ENCODE measurements around the gene PACC1. TPM values are rescaled to one million over a fixed set of nuclear protein-coding genes. Genes with fewer than 3 reads are reported as not detected.

The PACC1 gene
- total RNA-seq, 5 donors from 2014 or later (not counting 1 experiment from before 2014, with no cell fraction given): 5.5 to 16.4 (median 11.1) TPM

DNA sequence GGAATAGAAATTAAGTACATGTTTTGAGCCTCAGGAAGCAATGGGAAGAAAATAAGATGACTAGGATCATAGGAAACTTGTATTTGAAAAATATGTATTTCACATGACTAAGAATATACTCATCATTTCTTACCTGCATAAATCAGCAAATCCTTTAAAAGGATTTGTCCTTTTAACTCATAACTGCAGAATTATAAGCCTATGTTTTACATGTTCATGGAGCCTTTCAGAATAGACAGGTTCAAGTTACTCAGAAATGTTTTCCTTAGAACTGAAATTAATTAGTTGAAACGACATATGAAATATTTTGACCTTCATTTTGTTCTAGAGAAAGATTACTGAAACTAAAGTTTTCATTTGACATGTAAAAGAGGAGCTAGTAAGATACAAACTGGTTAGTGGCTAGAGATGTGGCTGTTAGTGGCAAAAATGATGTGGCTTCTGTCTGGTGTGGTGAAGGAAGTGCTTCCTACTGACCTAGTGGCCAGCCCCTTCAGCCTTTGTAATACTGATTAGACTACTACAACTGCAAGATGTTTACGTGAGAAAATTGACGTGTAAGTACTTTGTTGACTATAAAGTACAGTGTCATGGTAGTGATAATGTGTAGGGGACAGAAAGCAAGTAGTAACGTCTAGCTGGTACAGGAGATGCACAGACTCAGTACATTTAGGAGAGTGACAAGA, 54.7 kb downstream of the PACC1 start:
- Histone ChIP-seq H3K9me3 (no peaks in the 10 kb centered on the region), H3K27me3 (replicated peaks in 1 of 2; ENCODE audit: control insufficient read depth in 2 of 2, extremely low read depth in 1 of 2, insufficient read depth in 2 of 2, low read length in 1 of 2) (no peaks in the 10 kb centered on the region), H3K4me1 (ENCODE audit: control insufficient read depth in 1 of 2, extremely low read depth in 1 of 2, insufficient read depth in 2 of 2, low read length in 2 of 2) (no peaks in the 10 kb centered on the region), H3K4me3 (ENCODE audit: control insufficient read depth in 1 of 2, extremely low read depth in 1 of 2, low read length in 1 of 2) (no peak overlapping the region), H3K36me3 (ENCODE audit: control insufficient read depth in 2 of 2, extremely low read depth in 1 of 2, insufficient read depth in 1 of 2, low read length in 1 of 2) (peaks cover 7 to 73% of the 10 kb centered on the region in 2 donors), H3K27ac (ENCODE audit: low read length) (no peak overlapping the region)
- H3K9me3 Mint-ChIP-seq: no peaks in the 10 kb centered on the region
- CTCF ChIA-PET: no interaction called here
- peaks cover 41% of the 10 kb centered on the region for H3K36me3 Mint-ChIP-seq
- WGBS (ENCODE audit: insufficient coverage): 63% methylated on average over 3 of the region's 4 CpGs
- H3K27ac Mint-ChIP-seq: peak overlapping the region; percentile 47 to 82
- H3K27me3 Mint-ChIP-seq: no peaks in the 10 kb centered on the region
- no peak overlapping the region for H3K4me3 Mint-ChIP-seq
- ATAC-seq (replicated peaks in 1 of 4) (no peak), DNase-seq (no peak)
- POLR2A ChIA-PET: no interaction called here
- H3K4me1 Mint-ChIP-seq: no peaks in the 10 kb centered on the region

DNA sequence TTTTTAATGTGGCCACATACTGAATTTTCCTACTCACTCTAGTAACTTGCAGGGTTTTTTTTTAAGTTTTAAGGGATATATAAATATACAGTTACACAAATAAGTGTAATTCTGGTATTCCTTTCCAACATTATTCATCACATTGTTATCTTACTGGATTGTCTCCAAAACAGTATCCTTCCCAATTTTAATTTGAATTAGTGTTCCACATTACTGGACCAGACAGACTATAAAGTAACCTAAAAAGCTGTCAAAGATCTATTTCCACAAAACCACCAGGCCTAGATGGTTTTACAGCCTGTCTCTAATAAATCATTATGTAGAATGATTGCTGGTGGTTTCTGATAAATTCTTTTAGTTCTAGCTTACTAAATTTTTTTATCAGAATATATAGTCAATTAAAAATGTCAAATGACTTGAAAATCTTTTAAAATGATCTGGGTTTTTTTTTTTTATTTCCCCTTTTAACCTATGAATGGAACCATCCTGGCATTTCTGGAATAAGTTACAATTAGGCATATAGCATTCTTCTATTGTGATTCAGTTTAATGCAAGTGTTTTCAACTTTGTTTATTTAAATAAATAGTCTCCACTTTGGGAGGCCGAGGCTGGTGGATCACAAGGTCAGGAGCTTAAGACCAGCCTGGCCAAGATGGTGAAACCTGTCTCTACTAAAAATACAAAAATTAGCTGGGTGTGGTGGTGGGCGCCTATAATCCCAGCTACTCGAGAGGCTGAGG, 59.3 kb downstream of the PACC1 start:
- no peak overlapping the region for H3K27ac Mint-ChIP-seq
- CTCF ChIA-PET: interaction anchor here in 1 of 2 donors (1.0 to 1.4 kb wide), 3 partner anchors 10 to 320 kb away, joined by 3 to 5 read pairs (median 4); partner anchors contain the start of genes DTL and INTS7

DNA sequence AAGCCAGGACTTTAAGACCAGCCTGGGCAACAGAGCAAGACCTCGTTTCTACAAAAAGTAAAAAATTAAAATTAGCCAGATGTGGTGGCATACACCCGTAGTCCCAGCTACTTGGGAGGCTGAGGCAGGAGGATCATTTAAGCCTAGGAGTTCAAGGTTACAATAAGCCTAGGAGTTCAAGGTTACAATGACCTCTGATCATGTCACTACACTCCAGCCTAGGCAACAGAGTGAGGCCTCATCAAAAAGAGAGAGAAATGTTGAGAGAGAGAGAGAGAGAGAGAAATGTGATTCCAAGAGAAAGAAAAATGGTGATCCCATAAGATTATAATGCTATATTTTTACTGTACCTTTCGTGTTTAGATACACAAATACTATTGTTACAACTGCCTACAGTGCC, 60.2 kb downstream of the PACC1 start:
- no peak overlapping the region for H3K4me3 Mint-ChIP-seq
- DNase-seq (no peak), ATAC-seq (replicated peaks in 1 of 4) (no peak)
- Histone ChIP-seq H3K4me3 (ENCODE audit: control insufficient read depth in 1 of 2, extremely low read depth in 1 of 2, low read length in 1 of 2) (no peak overlapping the region), H3K36me3 (ENCODE audit: control insufficient read depth in 2 of 2, extremely low read depth in 1 of 2, insufficient read depth in 1 of 2, low read length in 1 of 2) (peaks cover 11 to 60% of the 10 kb centered on the region in 2 donors), H3K27ac (ENCODE audit: low read length) (no peak overlapping the region), H3K27me3 (replicated peaks in 1 of 2; ENCODE audit: control insufficient read depth in 2 of 2, extremely low read depth in 1 of 2, insufficient read depth in 2 of 2, low read length in 1 of 2) (no peaks in the 10 kb centered on the region), H3K4me1 (ENCODE audit: control insufficient read depth in 1 of 2, extremely low read depth in 1 of 2, insufficient read depth in 2 of 2, low read length in 2 of 2) (no peaks in the 10 kb centered on the region), H3K9me3 (no peaks in the 10 kb centered on the region)
- ChIA-PET POLR2A (interaction anchor here in 1 of 2 donors (0.7 kb wide), 1 partner anchor 212 kb away, joined by 3 read pairs; no protein-coding TSS in a partner anchor), CTCF (interaction anchor here in 1 of 2 donors (0.5 kb wide), 1 partner anchor 295 kb away, joined by 3 read pairs; no protein-coding TSS in a partner anchor)
- H3K36me3 Mint-ChIP-seq: peaks cover 38% of the 10 kb centered on the region
- no CpG with 5 or more reads among the region's 3 CpGs for WGBS (ENCODE audit: insufficient coverage)
- no peaks in the 10 kb centered on the region for H3K27me3 Mint-ChIP-seq
- H3K9me3 Mint-ChIP-seq: no peaks in the 10 kb centered on the region
- peak overlapping the region; percentile 15 to 64 for H3K27ac Mint-ChIP-seq
- peaks cover 0 to 3% (median 0%) of the 10 kb centered on the region in 3 donors for H3K4me1 Mint-ChIP-seq

More for the DNA sequence above, 59.3 kb downstream of the PACC1 start:
- POLR2A ChIA-PET: interaction anchor here in 1 of 2 donors (0.6 kb wide), 1 partner anchor 349 kb away, joined by 3 read pairs; no protein-coding TSS in a partner anchor
- no peak for ATAC-seq (replicated peaks in 1 of 4)
- no peaks in the 10 kb centered on the region for H3K27me3 ChIP-seq (replicated peaks in 1 of 2; ENCODE audit: control insufficient read depth in 2 of 2, extremely low read depth in 1 of 2, insufficient read depth in 2 of 2, low read length in 1 of 2)
- H3K4me1 ChIP-seq (ENCODE audit: control insufficient read depth in 1 of 2, extremely low read depth in 1 of 2, insufficient read depth in 2 of 2, low read length in 2 of 2): no peaks in the 10 kb centered on the region
- H3K4me3 ChIP-seq (ENCODE audit: control insufficient read depth in 1 of 2, extremely low read depth in 1 of 2, low read length in 1 of 2): no peak overlapping the region
- no CpG with 5 or more reads among the region's 3 CpGs for WGBS (ENCODE audit: insufficient coverage)
- H3K27me3 Mint-ChIP-seq: no peaks in the 10 kb centered on the region
- no peak overlapping the region for H3K27ac ChIP-seq (ENCODE audit: low read length)
- no peaks in the 10 kb centered on the region for H3K9me3 Mint-ChIP-seq
- H3K4me1 Mint-ChIP-seq: peaks cover 0 to 3% (median 0%) of the 10 kb centered on the region in 3 donors
- peaks cover 11 to 62% of the 10 kb centered on the region in 2 donors for H3K36me3 ChIP-seq (ENCODE audit: control insufficient read depth in 2 of 2, extremely low read depth in 1 of 2, insufficient read depth in 1 of 2, low read length in 1 of 2)
- peaks cover 41% of the 10 kb centered on the region for H3K36me3 Mint-ChIP-seq
- no peaks in the 10 kb centered on the region for H3K9me3 ChIP-seq
- H3K4me3 Mint-ChIP-seq: no peak overlapping the region
- DNase-seq: no peak

DNA sequence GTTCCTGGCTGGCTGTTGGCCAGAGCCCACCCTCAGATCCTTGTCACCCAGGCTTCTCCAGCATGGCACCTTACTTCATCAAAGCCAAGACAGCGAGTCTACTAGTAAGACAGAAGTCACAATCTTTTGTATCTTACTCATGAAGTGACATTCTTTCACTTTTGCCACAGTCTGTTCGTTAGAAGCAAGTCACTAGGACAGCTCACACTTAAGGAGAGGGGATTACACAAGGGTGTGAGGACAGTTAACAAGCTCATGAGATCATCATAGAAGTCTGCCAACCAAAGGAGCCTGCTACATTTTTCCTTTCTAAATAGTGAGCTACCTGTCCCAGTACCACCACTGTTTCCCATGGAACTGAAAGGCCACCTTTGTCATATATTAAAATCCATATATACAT, 61.5 kb downstream of the PACC1 start:
- H3K36me3 ChIP-seq (ENCODE audit: control insufficient read depth in 2 of 2, extremely low read depth in 1 of 2, insufficient read depth in 1 of 2, low read length in 1 of 2): peaks cover 11 to 52% of the 10 kb centered on the region in 2 donors
- no peak for DNase-seq
- Mint-ChIP-seq H3K27ac (peak overlapping the region; percentile 28 to 50), H3K9me3 (no peaks in the 10 kb centered on the region), H3K27me3 (no peaks in the 10 kb centered on the region), H3K4me3 (no peak overlapping the region), H3K4me1 (peaks cover 0 to 3% (median 0%) of the 10 kb centered on the region in 3 donors), H3K36me3 (peaks cover 36% of the 10 kb centered on the region)
- H3K27me3 ChIP-seq (replicated peaks in 1 of 2; ENCODE audit: control insufficient read depth in 2 of 2, extremely low read depth in 1 of 2, insufficient read depth in 2 of 2, low read length in 1 of 2): no peaks in the 10 kb centered on the region
- no peak for ATAC-seq (replicated peaks in 1 of 4)
- H3K27ac ChIP-seq (ENCODE audit: low read length): no peak overlapping the region
- H3K4me3 ChIP-seq (ENCODE audit: control insufficient read depth in 1 of 2, extremely low read depth in 1 of 2, low read length in 1 of 2): no peak overlapping the region
- ChIA-PET POLR2A (interaction anchor here in 1 of 2 donors (0.6 kb wide), 1 partner anchor 67 kb away, joined by 3 read pairs; no protein-coding TSS in a partner anchor), CTCF (interaction anchor here in 1 of 2 donors (0.5 to 0.6 kb wide), 2 partner anchors 49 to 672 kb away, joined by 3 to 4 read pairs; no protein-coding TSS in a partner anchor)
- no peaks in the 10 kb centered on the region for H3K9me3 ChIP-seq
- H3K4me1 ChIP-seq (ENCODE audit: control insufficient read depth in 1 of 2, extremely low read depth in 1 of 2, insufficient read depth in 2 of 2, low read length in 2 of 2): no peaks in the 10 kb centered on the region
- WGBS (ENCODE audit: insufficient coverage): no CpG with 5 or more reads among the region's 2 CpGs

DNA sequence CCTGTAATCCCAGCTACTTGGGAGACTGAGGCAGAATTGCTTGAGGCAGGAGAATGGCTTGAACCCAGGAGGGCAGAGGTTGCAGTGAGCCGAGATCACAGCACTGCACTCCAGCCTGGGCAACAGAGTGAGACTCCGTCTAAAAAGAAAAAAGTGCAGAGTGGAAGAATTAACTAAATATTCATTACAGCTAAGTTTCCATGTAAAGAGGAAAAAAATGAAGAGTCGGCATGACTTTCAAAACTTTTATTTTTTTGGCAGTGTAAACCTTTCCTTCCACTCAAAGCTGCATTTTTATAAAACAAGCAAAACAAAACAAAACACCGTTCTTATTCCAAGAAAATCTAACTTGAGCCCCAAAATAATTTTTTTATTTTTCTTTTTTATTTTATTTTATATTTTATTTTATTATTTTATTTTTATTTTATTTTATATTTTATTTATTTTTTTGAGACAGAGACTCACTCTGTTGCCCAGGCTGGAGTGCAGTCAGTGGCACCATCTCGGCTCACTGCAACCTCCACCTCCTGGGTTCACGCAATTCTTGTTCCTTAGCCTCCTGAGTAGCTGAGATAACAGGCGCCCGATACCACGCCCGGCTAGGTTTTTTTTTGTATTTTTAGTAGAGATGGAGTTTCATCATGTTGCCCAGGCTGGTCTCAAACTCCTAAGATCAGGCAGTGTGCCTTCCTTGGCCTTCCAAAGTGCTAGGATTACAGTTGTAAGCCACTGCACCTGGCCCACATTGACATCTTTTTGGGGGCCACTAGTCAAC, 62.9 kb downstream of the PACC1 start:
- Histone ChIP-seq H3K9me3 (no peaks in the 10 kb centered on the region), H3K27me3 (replicated peaks in 1 of 2; ENCODE audit: control insufficient read depth in 2 of 2, extremely low read depth in 1 of 2, insufficient read depth in 2 of 2, low read length in 1 of 2) (no peaks in the 10 kb centered on the region), H3K4me1 (ENCODE audit: control insufficient read depth in 1 of 2, extremely low read depth in 1 of 2, insufficient read depth in 2 of 2, low read length in 2 of 2) (no peaks in the 10 kb centered on the region), H3K4me3 (ENCODE audit: control insufficient read depth in 1 of 2, extremely low read depth in 1 of 2, low read length in 1 of 2) (no peak overlapping the region), H3K27ac (ENCODE audit: low read length) (no peak overlapping the region), H3K36me3 (ENCODE audit: control insufficient read depth in 2 of 2, extremely low read depth in 1 of 2, insufficient read depth in 1 of 2, low read length in 1 of 2) (peaks cover 14 to 55% of the 10 kb centered on the region in 2 donors)
- Mint-ChIP-seq H3K9me3 (no peaks in the 10 kb centered on the region), H3K4me1 (peaks cover 0 to 3% (median under 1%) of the 10 kb centered on the region in 3 donors), H3K4me3 (no peak overlapping the region), H3K27me3 (no peaks in the 10 kb centered on the region), H3K36me3 (peaks cover 36% of the 10 kb centered on the region), H3K27ac (no peak overlapping the region)
- DNase-seq (no peak), ATAC-seq (replicated peaks in 1 of 4) (no peak)
- ChIA-PET CTCF (interaction anchor here (0.7 to 1.4 kb wide), 3 partner anchors 10 to 281 kb away, joined by 3 to 5 read pairs (median 3); no protein-coding TSS in a partner anchor), POLR2A (no interaction called here)
- 100% methylated on average over 3 of the region's 10 CpGs for WGBS (ENCODE audit: insufficient coverage)

DNA sequence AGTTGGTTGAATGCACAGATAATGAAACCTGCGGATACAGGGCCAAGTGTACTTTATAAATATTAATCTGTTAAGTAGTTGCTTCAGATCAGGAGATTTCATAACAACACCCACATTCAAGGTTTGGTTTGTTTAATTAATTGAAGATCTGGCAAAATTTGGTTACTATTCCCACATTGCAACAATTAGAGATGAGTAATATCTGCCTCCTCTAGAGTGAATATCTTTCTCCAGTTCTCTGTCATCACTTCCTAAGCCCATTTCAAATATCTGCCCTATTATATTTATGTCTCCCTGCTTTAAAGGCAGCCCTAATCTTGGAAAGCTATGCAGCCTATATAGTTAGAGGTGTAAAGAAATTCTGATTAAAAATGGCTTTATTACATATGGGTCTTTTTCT, 68.1 kb downstream of the PACC1 start:
- H3K27ac Mint-ChIP-seq: peak overlapping the region in 1 of 2 donors; percentile 24
- H3K36me3 ChIP-seq (ENCODE audit: control insufficient read depth in 2 of 2, extremely low read depth in 1 of 2, insufficient read depth in 1 of 2, low read length in 1 of 2): peaks cover 3 to 54% of the 10 kb centered on the region in 2 donors
- H3K9me3 ChIP-seq: no peaks in the 10 kb centered on the region
- H3K27me3 Mint-ChIP-seq: no peaks in the 10 kb centered on the region
- H3K9me3 Mint-ChIP-seq: no peaks in the 10 kb centered on the region
- no peak overlapping the region for H3K4me3 ChIP-seq (ENCODE audit: control insufficient read depth in 1 of 2, extremely low read depth in 1 of 2, low read length in 1 of 2)
- no peaks in the 10 kb centered on the region for H3K27me3 ChIP-seq (replicated peaks in 1 of 2; ENCODE audit: control insufficient read depth in 2 of 2, extremely low read depth in 1 of 2, insufficient read depth in 2 of 2, low read length in 1 of 2)
- peaks cover 30% of the 10 kb centered on the region for H3K36me3 Mint-ChIP-seq
- no peak overlapping the region for H3K27ac ChIP-seq (ENCODE audit: low read length)
- no peak for DNase-seq
- ChIA-PET CTCF (no interaction called here), POLR2A (no interaction called here)
- no peak overlapping the region for H3K4me3 Mint-ChIP-seq
- H3K4me1 ChIP-seq (ENCODE audit: control insufficient read depth in 1 of 2, extremely low read depth in 1 of 2, insufficient read depth in 2 of 2, low read length in 2 of 2): no peaks in the 10 kb centered on the region
- ATAC-seq (replicated peaks in 1 of 4): no peak
- peaks cover 0 to 10% (median 8%) of the 10 kb centered on the region in 3 donors for H3K4me1 Mint-ChIP-seq
- WGBS (ENCODE audit: insufficient coverage): no CpG with 5 or more reads among the region's 1 CpG

Data from T-cell (primary cell).